NCI-H1105 treated with DMSO at 0.1 percent for 48 hours (cell line): Measurements from ENCODE around the gene PYGO1.
"Not testable (repeated sequence)": the region's sequence is repeated elsewhere in the genome, so short reads cannot be mapped to it uniquely, and the experiment has no call there.

ENCODE experiments used
- DNase-seq: peaks from one replicate; lab custom pipeline; 2025; lab: John Stamatoyannopoulos, UW

Gene PYGO1, protein sequence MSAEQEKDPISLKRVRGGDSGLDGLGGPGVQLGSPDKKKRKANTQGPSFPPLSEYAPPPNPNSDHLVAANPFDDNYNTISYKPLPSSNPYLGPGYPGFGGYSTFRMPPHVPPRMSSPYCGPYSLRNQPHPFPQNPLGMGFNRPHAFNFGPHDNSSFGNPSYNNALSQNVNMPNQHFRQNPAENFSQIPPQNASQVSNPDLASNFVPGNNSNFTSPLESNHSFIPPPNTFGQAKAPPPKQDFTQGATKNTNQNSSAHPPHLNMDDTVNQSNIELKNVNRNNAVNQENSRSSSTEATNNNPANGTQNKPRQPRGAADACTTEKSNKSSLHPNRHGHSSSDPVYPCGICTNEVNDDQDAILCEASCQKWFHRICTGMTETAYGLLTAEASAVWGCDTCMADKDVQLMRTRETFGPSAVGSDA

DNA sequence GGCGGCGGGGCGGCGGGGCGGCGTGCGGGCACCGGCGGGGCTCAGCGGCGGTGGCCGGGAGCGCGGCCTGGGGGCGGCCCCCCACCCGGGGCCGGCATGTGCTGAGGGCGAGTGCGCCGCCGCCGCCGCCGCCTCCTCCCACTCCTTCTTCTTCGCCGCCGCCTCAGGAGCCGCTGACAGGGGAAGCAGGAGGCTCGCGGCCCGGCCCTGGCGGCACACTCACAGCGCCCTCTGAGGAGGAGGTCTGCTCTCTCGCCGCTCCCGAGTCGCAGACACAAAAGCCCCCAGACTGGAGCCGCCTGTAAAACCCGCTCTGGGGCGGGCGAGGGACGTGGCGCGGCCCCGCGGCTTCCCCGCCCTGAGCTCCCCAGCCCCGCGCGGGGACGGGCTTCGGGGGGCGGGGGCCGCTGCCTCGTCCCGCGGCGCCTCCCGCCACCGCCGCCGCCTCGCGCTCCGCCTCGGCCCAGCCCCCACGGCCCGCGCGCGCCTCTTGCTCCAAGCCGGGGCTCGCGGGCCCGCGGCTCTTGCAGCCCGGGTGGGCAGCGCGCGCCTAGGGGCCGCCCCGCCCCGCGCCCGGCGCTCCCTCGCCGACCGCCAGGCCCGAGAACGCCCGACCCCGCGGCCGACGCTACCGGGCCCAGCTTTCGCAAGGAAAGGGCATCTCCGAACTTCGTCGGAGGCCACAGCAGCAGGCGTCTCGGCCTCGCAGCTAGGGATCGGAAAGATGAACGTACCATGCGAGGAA is at the start of gene PYGO1:
Gene PYGO1 (minus strand): TSS at position 276 of the 745 bp plus-strand sequence. CDS start 462 bp downstream, outside the sequence.
- peak; percentile 42 for DNase-seq

DNA sequence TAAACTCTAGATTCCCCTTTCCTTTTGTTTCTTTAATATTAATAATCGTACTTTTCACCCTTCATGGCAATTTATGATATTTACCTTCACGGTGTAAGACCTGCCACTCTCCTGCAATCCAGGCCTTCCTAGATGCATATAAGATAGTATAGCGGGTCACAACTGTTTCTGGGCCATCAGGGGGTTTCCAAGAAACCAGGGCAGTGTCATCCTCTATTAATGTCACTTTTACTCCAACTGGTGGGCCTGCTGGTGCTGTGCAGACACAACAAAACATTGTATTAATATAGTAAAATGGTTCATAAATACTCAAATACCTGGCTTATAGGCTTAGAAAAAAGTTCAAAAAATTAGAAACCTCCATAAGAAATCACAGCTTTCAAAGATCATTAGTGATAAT is 48.9 kb upstream of the PYGO1 start:
- DNase-seq: no peak

DNA sequence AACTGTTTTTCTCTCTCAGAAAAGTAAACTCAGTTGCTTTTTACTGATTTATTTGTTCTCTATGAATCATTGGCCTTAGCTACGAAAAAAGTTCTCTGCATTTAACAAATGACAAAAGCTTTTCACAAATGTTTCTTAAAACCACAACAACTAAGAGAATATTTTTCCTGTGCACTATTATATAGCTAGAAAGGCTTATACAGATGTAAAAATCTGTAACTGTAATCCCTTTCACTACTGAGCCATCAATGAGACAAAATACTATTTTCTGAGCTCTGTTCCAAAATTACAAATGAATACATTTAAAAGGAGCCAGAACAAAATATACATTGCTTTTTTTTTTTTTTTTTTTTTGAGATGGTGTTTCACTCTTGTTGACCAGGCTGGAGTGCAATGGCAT is 45.6 kb upstream of the PYGO1 start:
- DNase-seq: no peak

DNA sequence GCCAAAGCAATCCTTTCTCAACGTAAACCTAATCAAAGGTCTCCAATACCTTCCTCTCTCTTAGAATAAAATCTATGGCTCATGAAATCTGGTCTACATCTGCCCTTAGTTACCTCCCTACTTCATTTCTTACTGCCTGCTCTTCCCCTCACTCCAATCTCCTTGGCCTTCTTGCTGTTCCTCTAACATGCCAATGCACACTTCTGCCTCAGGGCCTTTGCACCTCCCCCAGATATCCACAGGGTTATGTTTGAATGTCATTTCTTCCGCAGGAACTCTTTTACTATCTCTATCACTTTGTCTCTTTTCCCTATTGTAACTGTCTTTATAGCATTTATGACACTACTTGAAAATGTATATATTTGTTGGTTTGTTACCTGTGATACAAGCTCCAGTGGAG is 44.3 kb upstream of the PYGO1 start:
- DNase-seq: no peak

DNA sequence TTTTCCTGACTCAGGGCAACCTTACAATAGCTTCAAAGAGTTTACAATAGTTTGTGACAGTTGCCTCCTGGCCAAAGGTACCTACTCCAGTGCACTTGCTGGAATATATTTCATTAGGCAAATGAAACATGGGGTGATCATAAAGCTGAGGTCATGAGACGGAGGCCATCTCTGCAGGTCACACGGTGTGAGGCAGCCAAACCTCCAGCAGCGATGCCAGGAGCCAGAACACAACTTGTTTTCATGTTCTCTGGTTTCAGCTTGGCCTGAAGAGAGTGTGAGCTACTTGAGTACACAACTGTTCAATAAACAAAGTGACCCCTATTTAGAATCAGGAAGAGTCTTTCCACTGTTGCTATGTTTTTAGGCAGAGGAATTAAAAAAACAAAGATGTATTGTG is 42.7 kb upstream of the PYGO1 start:
- DNase-seq: no peak

DNA sequence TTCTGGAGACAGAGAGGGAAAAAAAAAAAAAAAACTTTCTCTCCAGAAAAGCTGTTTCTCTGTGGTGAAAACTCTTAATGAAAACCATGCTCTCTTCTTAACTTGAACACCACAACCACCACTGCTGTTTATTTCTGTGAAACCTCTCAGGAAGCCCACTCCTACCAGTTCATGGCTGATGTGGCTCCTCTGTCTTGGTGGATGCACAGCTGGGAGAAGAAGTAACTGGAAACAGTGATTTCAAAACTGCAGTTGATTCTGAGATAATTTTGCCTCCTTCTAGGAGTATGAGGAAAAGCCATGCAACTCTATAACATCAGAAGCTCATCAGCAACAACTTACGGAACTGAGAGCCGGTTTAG is 40.2 kb upstream of the PYGO1 start:
- no peak for DNase-seq

DNA sequence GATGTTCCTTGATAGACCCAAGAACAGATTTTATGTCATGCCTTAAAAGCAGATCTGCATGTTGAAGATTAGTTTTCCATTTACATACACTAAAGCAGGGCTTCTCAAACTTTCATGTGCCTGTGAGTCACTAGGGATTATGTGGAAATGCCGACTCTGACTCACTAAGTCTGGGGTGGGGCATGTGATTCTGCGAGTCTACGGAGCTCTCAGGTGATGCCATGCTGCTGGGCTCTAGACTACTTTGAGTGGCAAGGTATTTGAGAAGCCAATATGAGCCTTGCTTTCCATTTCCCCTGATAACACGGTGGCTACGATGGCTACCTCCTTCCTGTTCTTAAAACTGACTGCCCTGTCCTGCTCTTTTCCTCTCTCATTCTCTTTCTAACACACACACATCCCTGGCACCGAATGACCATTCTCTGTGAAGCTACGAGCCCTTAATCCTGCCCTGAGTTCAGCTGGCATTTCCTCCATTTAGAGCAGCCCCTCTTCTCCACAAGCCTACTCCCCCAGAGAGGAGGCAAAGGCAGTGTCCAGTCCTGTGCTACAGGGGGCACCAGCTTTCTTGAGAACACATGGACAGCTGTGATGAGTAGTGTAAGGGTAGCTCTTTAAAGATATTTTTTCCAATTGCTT is 39.7 kb upstream of the PYGO1 start:
- DNase-seq: no peak

DNA sequence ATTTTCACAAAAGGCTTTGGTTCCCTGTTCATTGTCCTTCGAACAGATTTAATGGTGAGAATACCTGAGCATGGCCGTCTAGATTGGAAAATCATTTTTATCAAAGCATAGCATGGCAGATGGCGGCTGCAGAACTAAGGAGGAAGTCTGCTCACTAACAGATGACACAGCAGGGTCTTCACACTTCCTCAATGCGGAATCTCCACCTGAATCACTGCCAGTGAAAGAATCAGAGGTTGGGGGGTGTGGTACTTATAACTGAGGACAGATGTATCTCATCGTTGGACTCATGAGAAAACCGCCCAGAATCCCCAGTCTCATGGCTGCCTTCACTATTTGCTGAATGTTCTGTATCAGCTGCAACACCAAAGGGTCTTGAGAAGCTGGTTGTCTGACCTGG is 31.6 kb upstream of the PYGO1 start:
- DNase-seq: no peak

DNA sequence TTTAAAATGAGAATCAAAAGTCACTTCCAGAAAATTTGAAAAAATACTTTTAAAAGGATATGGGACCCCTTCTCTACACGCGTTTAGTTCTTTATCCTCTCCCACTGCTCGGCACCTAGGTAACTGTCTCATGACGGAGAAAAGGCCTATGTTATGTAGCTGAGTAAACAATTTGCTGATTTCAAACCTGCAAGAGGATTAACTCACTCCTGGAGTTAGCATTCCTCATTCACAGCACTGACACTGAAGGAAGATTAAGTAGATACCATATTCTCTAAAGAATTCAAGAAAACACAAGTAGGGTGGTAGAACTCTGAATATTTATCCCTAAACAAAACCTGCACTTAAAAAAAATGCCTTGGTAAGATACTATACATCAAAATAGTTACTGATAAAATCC is 30.2 kb upstream of the PYGO1 start:
- DNase-seq: no peak

DNA sequence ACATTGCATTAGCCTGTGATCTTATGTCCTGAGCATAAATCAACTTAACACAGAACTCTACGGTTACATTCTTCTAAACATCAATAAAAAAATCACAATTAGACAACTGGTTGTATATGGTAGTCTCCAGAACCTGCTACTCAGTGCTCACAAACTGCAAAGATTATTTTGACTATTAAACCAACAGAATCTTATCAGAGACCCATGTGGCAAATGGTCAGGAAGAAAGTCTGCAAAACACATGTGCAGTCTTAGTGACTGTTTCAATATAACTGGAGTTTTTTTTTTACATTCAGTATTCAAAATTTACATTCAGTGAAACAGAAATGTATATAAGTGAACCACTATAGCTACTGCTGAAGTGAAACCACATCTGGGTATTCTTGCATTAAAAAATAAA is 27.3 kb upstream of the PYGO1 start:
- DNase-seq: no peak

DNA sequence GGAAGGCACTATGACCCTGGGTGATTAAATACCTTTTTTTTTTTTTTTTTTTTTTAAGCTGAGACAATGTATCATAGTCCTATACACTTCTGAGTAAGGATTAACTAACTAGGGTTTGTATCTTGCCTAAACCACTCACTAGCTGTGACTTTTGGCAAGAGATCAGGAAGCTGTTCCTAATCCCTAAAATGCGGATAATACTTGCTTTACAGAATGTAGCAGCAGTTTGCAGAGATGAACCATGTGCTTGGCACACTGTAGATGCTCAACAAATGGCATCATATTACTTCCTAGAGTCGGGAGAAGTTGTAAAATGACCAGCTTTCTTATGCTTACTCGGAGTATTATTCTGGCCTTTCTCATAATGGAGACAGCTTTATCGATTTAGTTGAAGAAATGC is 25.6 kb upstream of the PYGO1 start:
- no peak for DNase-seq

DNA sequence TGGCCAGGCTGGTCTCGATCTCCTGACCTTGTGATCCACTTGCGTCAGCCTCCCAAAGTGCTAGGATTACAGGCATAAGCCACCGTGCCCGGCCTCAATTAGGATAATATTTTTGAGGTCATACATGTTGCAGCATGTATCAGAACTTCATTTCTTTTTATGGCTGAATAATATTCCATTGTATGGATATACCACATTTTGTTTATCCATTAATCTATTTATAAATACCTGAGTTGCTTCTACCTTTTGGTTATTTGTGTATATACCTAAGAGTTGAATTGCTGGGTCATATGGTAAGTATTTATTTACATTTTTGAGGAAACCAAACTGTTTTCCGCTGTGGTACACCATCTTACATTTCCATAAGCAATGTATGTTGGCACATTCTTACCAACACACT is 18.1 kb upstream of the PYGO1 start:
- DNase-seq: no peak

DNA sequence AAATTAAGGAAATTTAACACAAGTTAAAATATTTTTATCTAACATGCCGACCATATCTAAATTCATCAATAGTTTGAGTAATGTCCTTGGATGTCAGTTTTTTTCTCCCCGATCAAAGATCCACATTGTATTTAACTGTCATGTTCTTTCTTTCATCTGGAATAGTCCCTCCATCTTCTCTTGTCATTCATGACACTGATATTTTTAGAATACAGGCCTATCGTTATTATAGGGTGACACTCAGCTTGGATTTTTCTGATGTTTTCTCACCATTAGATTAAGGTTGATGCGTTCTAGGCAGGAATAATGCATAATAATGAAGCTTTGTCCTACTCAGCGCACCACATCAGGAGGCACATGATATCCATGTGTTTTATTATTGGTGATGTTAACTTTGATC is 13.2 kb upstream of the PYGO1 start:
- no peak for DNase-seq

DNA sequence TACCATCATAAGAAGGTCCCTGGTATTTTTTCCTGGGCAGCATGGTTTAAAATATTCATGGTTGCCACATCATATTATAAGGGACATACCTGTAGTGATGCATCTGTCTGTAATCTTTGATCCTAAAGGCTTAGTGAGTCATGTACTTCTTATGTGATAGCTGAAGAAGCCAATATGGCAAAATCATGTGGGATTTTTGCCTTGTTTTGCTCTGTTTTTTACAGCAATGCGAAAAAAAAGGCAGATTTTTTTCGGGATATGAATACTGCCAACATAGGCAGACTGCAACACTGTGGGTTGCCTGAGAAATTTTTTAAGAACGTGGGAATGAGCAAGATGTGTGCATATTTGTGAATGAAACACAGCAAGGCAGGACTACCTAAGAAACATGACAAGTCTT is 11.3 kb upstream of the PYGO1 start:
- no peak for DNase-seq

DNA sequence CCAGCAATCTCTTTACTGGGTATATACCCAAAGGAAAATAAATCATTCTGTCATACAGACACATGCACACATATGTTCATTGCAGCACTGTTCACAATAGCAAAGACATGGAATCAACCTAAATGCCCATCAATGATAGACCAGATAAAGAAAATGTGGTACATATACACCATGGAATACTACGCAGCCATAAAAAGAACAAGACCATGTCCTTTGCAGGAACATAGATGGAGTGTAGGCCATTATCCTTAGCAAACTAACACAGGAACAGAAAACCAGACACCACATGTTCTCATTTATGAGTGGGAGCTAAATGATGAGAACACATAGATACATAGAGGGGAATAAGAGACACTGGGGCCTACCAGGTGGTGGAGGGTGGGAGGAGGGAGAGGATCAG is 4.9 kb upstream of the PYGO1 start:
- not testable (repeated sequence) for DNase-seq

DNA sequence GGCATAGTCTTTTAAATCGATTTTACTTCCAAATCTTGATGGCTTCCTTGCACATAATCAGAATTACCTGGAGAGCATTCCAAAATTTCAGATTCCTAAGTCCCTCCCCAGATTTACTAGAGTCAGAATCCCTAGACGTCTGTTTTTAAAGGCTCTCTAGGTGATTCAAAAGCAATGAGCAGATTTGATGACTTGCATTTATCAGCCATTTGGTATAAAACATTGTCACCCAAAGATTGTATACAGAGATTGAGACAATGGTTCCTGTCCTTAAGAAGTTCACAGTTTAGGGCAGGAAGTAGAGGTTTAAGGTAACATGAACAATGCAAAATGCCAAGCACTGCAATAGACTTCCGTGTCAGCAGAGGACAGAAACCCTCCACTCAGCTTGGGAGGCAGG is 2.6 kb upstream of the PYGO1 start:
- no peak for DNase-seq

DNA sequence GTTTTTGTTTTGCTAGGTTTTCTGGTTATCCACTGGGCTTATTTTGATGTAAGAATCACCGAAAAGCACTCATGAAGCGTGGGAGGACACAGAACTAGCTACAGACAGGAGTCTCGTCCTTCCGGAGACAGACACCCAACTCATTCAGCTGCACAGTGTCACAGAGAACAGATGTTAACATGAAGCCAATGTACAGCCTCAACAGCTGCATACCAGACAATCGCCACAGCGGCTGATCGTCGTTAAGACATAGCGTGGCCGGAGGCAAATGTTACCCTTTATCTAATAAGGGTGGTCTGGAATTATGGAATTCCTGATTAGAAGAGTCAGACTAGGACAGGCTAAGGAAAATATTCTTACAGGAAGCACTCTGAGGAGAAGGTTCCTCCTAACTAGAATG is 1.1 kb upstream of the PYGO1 start:
- DNase-seq: no peak

DNA sequence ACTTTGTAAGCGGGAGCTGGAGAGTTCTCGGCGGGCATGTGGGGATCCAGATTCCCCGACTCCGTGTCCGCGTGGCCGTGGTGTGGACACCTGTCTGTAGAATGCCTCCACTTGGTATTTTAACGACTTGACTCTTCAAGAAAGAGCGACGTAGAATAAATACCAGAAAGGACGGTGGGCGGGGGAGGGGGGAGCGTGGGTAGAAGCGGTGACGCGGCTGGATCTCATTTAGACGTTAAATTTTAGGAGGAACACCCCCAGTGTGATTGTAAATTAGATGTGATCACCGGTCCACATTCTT is 620 bp upstream of the PYGO1 start:
- no peak for DNase-seq

DNA sequence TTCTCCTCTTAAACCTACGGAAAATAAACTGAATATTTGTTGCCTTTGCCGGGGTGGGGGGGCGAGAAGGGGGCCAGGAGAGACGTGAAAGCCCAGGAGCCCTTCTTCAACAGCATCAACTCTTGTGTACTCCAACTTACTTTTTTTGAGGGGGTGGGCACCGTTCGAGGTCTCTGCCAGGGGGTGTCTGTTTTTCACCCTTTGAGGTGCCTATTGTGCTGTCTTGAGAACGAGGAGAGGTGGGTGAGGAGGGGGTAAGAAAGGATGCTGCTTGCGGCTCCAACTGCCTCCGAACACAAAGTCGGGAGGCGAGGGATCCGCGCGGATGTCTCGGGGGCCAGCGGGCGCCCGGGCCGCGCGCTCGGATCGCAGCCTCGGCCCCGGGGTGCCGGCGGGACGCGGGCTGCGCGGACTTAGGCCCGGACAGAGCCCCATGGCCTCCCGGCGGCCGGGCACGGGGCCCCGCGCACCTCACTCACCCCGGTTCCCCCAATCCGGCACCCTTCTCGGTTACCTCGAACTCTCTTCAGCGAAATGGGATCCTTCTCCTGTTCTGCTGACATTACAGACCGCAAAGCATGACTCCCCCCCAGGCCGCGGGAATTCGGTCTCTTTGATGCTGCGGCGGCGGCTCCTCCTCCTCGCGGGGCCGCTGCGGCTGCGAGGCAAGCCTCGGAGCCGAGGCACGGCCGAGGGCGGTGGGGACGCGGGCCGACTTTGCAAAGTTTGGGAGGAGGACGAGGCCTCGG is 650 bp downstream of the PYGO1 start:
- peak; percentile 15 for DNase-seq

DNA sequence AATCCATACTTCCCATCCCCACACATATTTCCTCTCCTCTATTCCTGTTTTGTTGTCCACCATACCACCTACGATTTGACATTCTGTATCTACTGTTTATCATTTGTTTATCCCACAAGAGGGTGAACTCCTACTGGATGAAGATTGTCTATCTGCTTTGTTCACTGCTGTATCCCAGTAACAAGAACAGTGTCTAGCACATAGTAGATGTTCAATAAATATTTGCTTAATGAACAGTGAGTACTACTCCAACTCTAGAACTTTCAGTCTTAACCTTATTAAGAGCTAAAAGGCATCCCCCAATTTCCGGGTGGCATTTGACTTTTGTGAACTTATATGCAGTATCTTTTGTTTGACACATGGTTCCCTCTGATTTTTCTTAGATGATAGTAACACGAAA is 1.3 kb downstream of the PYGO1 start:
- DNase-seq: no peak

DNA sequence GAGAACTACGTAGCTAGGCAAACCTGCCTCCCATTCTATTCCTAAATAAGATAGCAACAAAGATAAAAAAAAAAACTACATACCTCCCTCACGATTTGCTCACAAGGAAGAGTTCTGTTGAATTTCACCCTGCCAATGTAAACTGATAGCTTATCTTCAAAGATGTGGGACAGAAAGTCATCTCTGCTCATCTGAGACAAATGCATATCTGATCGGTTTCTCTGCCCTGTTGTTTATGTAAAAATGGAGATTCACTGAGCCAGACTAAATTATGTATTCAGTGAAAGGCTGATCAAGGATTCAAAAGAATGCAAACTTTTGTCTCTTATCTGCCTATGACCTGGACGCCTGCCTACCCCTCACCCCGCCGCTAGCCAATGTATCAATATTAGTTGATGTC is 11.2 kb downstream of the PYGO1 start:
- no peak for DNase-seq

DNA sequence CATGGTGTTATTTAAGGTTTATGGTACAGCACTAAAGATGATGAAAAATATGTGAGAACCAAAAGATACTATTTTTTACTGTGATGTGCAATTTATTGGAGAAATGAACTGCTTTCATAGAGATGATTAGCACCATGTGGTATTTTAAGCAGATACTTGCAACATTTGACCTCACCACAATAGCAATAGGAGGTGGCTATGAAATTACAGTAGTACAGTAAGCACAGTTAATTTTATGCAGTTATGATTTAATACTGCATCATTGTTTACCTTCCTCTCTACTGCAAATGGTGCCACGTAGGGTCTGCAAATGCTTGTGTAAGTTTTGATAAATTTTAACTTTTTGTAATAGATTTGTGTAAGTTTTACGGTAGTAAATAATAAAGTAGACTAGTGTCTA is 14.0 kb downstream of the PYGO1 start:
- no peak for DNase-seq

DNA sequence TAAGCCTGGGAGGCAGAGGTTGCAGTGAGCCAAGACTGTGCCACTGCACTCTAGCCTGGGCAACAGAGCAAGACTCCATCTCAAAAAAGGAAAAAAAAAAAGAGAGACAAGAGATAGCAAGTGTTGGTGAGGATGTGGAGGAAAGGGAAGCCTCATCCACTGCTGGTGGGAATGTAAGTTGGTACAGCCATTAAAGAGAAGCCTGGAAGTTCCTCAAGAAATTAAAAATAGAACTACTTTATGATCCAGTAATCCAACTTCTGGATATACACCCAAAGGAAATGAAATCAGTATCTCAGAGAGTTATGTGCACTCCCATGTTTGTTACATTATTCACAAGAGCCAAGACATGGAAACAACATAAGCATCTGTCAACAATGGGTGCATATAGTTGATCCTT is 14.9 kb downstream of the PYGO1 start:
- no peak for DNase-seq
